ENCODE measurements around the gene BDKRB2. TPM values are rescaled to one million over a fixed set of nuclear protein-coding genes. Genes with fewer than 3 reads are reported as not detected.
A peak's percentile ranks its signal among the peaks of the same experiment; 100 is the strongest.

Gene BDKRB2
- total RNA-seq, 1 experiment from 2014 or later = 0.49 TPM

- H3K9ac ChIP-seq (ENCODE audit: low read length) = no peak overlapping the region
- DNase-seq (ENCODE audit: low read depth, low spot score) = no peak
- no peak overlapping the region for H3K27ac ChIP-seq (ENCODE audit: low read depth, low read length)
- H3K9me2 ChIP-seq (ENCODE audit: insufficient read depth) = no peaks in the 10 kb centered on the region
- H3K36me3 ChIP-seq (ENCODE audit: control insufficient read depth in 1 of 2, insufficient read depth in 2 of 2, low read length in 2 of 2) = no peaks in the 10 kb centered on the region
- H3K79me2 ChIP-seq (ENCODE audit: insufficient read depth, low read length) = no peaks in the 10 kb centered on the region
- ChIA-PET RAD21 (ENCODE audit: low non-redundant PET in 1 of 2, low total read pairs in 2 of 2, uncharacterized antibody in 2 of 2, unreplicated experiment in 2 of 2) (no interaction called here), POLR2A (no interaction called here), CTCF (interaction anchor here (1.2 kb wide), 1 partner anchor 9 kb away, joined by 3 read pairs; no protein-coding TSS in a partner anchor)
- H3K4me2 ChIP-seq (ENCODE audit: low read length) = no peak overlapping the region
- intact Hi-C loops (cut with micrococcal nuclease) = no loop called here
- TF ChIP-seq, protein P1, sequence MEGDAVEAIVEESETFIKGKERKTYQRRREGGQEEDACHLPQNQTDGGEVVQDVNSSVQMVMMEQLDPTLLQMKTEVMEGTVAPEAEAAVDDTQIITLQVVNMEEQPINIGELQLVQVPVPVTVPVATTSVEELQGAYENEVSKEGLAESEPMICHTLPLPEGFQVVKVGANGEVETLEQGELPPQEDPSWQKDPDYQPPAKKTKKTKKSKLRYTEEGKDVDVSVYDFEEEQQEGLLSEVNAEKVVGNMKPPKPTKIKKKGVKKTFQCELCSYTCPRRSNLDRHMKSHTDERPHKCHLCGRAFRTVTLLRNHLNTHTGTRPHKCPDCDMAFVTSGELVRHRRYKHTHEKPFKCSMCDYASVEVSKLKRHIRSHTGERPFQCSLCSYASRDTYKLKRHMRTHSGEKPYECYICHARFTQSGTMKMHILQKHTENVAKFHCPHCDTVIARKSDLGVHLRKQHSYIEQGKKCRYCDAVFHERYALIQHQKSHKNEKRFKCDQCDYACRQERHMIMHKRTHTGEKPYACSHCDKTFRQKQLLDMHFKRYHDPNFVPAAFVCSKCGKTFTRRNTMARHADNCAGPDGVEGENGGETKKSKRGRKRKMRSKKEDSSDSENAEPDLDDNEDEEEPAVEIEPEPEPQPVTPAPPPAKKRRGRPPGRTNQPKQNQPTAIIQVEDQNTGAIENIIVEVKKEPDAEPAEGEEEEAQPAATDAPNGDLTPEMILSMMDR (IDR thresholded peaks at IDR 0.05 in 2 of 3, conservative IDR thresholded peaks at IDR 0.05 in 1 of 3; ENCODE audit: borderline replicate concordance in 1 of 3, insufficient read depth in 1 of 3, low read depth in 2 of 3, low read length in 2 of 3) = peak in 1 of 3 experiments; percentile 14; a peak in 1 of 6 replicates
- no peak for TF ChIP-seq POLR2A (IDR thresholded peaks at IDR 0.05; ENCODE audit: borderline replicate concordance, extremely low read depth, insufficient read depth, insufficient read length)
- TF ChIP-seq SIN3A (IDR thresholded peaks at IDR 0.05; ENCODE audit: low read depth) = no peak
- H3K4me1 ChIP-seq (ENCODE audit: control insufficient read depth in 1 of 2, insufficient read depth in 2 of 2, low read length in 2 of 2) = peaks cover 0 to 3% of the 10 kb centered on the region in 2 experiments; a peak in 1 of 4 replicates
- BruUV-seq (replicated peaks) = no TSS peak
- no peaks in the 10 kb centered on the region for H3K9me3 ChIP-seq (ENCODE audit: control insufficient read depth in 1 of 2, insufficient read depth in 1 of 2, low read depth in 1 of 2, low read length in 2 of 2)
- H4K20me1 ChIP-seq (ENCODE audit: insufficient read depth) = no peaks in the 10 kb centered on the region
- ATAC-seq = peak; percentile 74
- no peaks in the 10 kb centered on the region for H3K27me3 ChIP-seq (ENCODE audit: insufficient read depth, low read length)
- H3K4me3 ChIP-seq (replicated peaks in 1 of 2; ENCODE audit: low read depth in 1 of 2, low read length in 2 of 2) = no peak overlapping the region
- no peak overlapping the region for H2AFZ ChIP-seq (ENCODE audit: low read depth, low read length, poor library complexity, severe bottlenecking)
These were observed 21.1 kb downstream of the BDKRB2 start for GRCh38 chr14:96225745-96226151.

- H3K9me2 ChIP-seq (ENCODE audit: insufficient read depth) = no peaks in the 10 kb centered on the region
- H3K9me3 ChIP-seq (ENCODE audit: control insufficient read depth in 1 of 2, insufficient read depth in 1 of 2, low read depth in 1 of 2, low read length in 2 of 2) = no peaks in the 10 kb centered on the region
- ChIA-PET CTCF (no interaction called here), RAD21 (ENCODE audit: low non-redundant PET in 1 of 2, low total read pairs in 2 of 2, uncharacterized antibody in 2 of 2, unreplicated experiment in 2 of 2) (no interaction called here), POLR2A (no interaction called here)
- intact Hi-C loops (cut with micrococcal nuclease) = no loop called here
- no peaks in the 10 kb centered on the region for H3K79me2 ChIP-seq (ENCODE audit: insufficient read depth, low read length)
- no peak overlapping the region for H3K27ac ChIP-seq (ENCODE audit: low read depth, low read length)
- H3K4me1 ChIP-seq (ENCODE audit: control insufficient read depth in 1 of 2, insufficient read depth in 2 of 2, low read length in 2 of 2) = peaks cover 0 to 3% of the 10 kb centered on the region in 2 experiments; a peak in 1 of 4 replicates
- no peak overlapping the region for H3K4me3 ChIP-seq (replicated peaks in 1 of 2; ENCODE audit: low read depth in 1 of 2, low read length in 2 of 2)
- no peaks in the 10 kb centered on the region for H3K27me3 ChIP-seq (ENCODE audit: insufficient read depth, low read length)
- no peak overlapping the region for H2AFZ ChIP-seq (ENCODE audit: low read depth, low read length, poor library complexity, severe bottlenecking)
- no peak for TF ChIP-seq CEBPB (IDR thresholded peaks at IDR 0.05; ENCODE audit: low read depth)
- TF ChIP-seq POLR2A (IDR thresholded peaks at IDR 0.05; ENCODE audit: borderline replicate concordance, extremely low read depth, insufficient read depth, insufficient read length) = no peak
- TF ChIP-seq JUND (IDR thresholded peaks at IDR 0.05) = no peak
- no peak for TF ChIP-seq ATF3 (IDR thresholded peaks at IDR 0.05)
- TF ChIP-seq ZNF274 (IDR thresholded peaks at IDR 0.05; ENCODE audit: low read depth, low read length) = no peak
- no peak for TF ChIP-seq EGR1 (IDR thresholded peaks at IDR 0.05; ENCODE audit: low read depth)
- no peak for TF ChIP-seq SP1 (IDR thresholded peaks at IDR 0.05; ENCODE audit: low read depth)
- no peak for TF ChIP-seq ZFX (IDR thresholded peaks at IDR 0.05)
- no peaks in the 10 kb centered on the region for H4K20me1 ChIP-seq (ENCODE audit: insufficient read depth)
- DNase-seq (ENCODE audit: low read depth, low spot score) (no peak), ATAC-seq (no peak)
- no peaks in the 10 kb centered on the region for H3K36me3 ChIP-seq (ENCODE audit: control insufficient read depth in 1 of 2, insufficient read depth in 2 of 2, low read length in 2 of 2)
- H3K4me2 ChIP-seq (ENCODE audit: low read length) = no peak overlapping the region
- BruUV-seq (replicated peaks) = no TSS peak
- no peak overlapping the region for H3K9ac ChIP-seq (ENCODE audit: low read length)
These were observed 22.8 kb downstream of the BDKRB2 start for GRCh38 chr14:96227428-96227827.

Data from HCT116 (cell line).